Dendritic cell treated with granulocyte-macrophage colony-stimulating factor and Interleukin-4, amounts not matched to agents 40 ng/mL and 50 ng/mL, for 4 days (primary cell): Measurements from ENCODE around the gene ABCG4.

Source experiments
- H3K27ac Mint-ChIP-seq: one replicate; pipeline ENCODE4 v1.8.0; 2022; ENCODE audit warnings: mild to moderate bottlenecking, mixed read lengths
- H3K27me3 Mint-ChIP-seq: one replicate; pipeline ENCODE4 v1.8.0; 2022; ENCODE audit warnings: mild to moderate bottlenecking, mixed read lengths
- H3K36me3 Mint-ChIP-seq: one replicate; pipeline ENCODE4 v1.8.0; 2022; ENCODE audit warnings: low read depth, mixed read lengths
- H3K4me1 Mint-ChIP-seq: one replicate; pipeline ENCODE4 v1.8.0; 2022; ENCODE audit warnings: low read depth, mixed read lengths
- H3K4me3 Mint-ChIP-seq: one replicate; pipeline ENCODE4 v1.8.0; 2022; ENCODE audit warnings: mild to moderate bottlenecking, moderate library complexity, mixed read lengths
- H3K9me3 Mint-ChIP-seq: one replicate; pipeline ENCODE4 v1.8.0; 2022; ENCODE audit warnings: mixed read lengths
- intact Hi-C: fragments of 100-400 bp; cut with micrococcal nuclease; formaldehyde crosslinking; loops from one replicate; pipeline ENCODE4 v1.15.0; 2022

ABCG4 gene

DNA sequence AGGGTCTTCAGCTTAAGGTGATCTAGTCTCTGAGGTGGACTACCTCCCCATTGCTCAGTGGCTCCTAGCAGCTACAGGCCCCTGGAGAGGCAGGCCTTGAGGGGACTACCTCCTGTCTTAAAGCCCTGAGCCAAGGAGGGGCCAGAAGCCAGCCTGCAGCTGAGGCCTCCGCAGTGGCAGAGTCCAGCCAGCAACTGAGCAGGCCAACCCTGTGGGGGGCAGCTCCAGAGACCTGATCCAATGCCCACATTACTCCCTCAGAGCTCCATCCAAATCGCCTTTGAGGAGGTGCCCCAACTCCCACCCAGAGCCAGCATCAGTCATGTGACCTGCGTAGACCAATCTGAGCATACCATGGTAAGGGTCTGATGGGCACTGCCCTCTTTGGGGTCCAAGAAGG lies 39.0 kb upstream of the ABCG4 start:
- intact Hi-C loops = loop anchor here (5.0 kb wide), 1 partner anchor 97 kb away; the partner anchor contains the start of gene CBL
- Mint-ChIP-seq H3K4me1 (peaks cover 77% of the 10 kb centered on the region), H3K27ac (no peak overlapping the region), H3K9me3 (no peaks in the 10 kb centered on the region), H3K36me3 (peaks cover 77% of the 10 kb centered on the region), H3K27me3 (no peaks in the 10 kb centered on the region), H3K4me3 (no peak overlapping the region)

DNA sequence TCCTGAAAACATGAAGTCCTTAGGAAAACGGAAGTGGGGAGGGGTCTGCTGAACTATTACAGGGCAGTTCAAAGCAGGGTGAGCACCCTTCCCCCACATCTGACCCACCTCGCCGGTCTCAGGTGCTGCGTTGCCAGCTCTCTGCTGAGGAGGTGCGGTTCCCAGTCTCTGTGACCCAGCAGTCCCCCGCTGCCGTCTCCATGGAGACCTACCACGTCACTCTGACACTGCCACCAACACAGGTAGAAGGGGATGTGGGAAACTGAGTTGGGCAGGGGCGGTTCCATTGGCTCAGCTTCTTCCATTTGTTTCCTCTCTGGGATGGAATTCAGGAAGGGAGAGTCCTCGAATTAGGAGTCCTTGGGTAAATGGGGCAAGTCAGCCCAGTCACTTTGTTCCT lies 38.4 kb upstream of the ABCG4 start:
- no peak overlapping the region for H3K4me3 Mint-ChIP-seq
- H3K27ac Mint-ChIP-seq = peak overlapping the region; percentile 42
- peaks cover 74% of the 10 kb centered on the region for H3K4me1 Mint-ChIP-seq
- no peaks in the 10 kb centered on the region for H3K9me3 Mint-ChIP-seq
- intact Hi-C loops = no loop called here
- H3K36me3 Mint-ChIP-seq = peaks cover 83% of the 10 kb centered on the region
- no peaks in the 10 kb centered on the region for H3K27me3 Mint-ChIP-seq

DNA sequence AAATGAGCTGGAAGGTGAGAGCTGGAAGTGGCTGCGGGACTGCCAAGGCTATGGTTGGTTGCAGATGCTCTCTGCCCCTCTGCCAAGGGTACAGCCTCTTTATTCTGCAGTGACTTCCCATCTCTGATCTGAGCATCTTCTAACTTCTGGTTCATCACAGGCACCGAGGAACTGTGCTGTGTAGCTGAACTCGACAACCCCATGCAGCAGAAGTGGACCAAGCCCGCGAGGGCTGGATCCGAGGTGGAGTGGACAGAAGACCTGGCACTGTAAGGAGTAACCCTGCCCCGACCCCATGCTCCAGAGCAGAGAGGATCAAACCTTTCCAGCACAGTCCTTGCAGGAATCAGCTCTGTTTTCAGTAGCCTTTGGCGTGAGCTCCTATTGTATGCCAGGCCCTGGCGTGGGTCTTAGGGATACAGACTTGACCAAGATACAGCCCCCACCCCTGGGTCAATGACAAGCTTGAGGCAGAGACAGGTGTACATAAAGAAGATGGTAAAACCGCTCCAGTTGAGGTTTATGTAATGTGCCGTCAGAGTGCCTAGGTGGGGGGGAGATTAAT lies 37.4 kb upstream of the ABCG4 start:
- no peaks in the 10 kb centered on the region for H3K27me3 Mint-ChIP-seq
- peaks cover 74% of the 10 kb centered on the region for H3K4me1 Mint-ChIP-seq
- H3K9me3 Mint-ChIP-seq = no peaks in the 10 kb centered on the region
- peaks cover 93% of the 10 kb centered on the region for H3K36me3 Mint-ChIP-seq
- intact Hi-C loops = no loop called here
- H3K27ac Mint-ChIP-seq = peak overlapping the region; percentile 42
- H3K4me3 Mint-ChIP-seq = no peak overlapping the region

DNA sequence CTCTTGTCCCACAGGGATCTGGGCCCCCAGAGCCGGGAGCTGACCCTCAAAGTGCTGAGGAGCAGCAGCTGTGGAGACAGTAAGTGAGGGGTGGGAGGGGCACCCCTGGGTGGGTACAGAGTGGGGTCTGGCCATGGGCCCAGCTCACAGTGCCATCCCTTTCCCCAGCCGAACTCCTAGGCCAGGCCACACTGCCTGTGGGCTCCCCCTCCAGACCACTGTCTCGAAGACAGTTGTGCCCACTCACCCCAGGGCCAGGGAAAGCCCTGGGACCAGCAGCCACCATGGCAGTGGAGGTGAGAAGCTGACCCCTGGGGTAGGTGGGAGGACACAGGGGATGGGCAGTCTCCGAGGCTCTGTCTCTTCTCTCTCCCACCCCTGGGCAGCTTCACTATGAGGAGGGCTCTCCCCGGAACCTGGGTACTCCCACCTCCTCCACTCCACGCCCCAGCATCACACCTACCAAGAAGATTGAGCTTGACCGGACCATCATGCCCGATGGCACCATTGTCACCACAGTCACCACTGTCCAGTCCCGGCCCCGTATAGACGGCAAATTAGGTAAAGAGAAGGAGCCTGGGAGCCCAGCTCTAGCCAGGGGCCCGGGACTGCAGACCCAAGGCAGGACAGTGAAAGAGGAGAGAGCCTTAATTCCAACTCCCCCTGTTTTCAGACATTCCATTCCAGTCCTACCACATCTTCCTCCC lies 36.4 kb upstream of the ABCG4 start:
- Mint-ChIP-seq H3K27ac (peak overlapping the region; percentile 11), H3K36me3 (peaks cover 94% of the 10 kb centered on the region), H3K4me3 (no peak overlapping the region), H3K27me3 (no peaks in the 10 kb centered on the region), H3K4me1 (peaks cover 78% of the 10 kb centered on the region), H3K9me3 (no peaks in the 10 kb centered on the region)
- intact Hi-C loops = no loop called here

DNA sequence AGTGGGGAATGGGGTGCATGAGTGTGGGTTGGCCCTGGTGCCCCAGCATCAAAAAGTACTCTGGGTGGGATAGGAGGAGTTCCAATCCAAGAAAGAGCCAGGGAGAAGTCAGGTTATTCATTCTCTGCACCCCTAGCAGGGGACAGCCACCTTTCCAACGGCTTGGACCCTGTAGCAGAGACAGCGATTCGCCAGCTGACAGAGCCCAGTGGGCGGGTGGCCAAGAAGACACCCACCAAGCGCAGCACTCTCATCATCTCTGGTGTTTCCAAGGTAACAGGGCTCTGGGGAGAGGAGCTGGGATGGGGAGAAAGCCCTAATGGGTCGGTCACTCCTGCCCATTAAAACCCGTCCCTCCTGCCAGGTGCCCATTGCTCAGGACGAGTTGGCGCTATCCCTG lies 35.1 kb upstream of the ABCG4 start:
- Mint-ChIP-seq H3K9me3 (no peaks in the 10 kb centered on the region), H3K4me1 (peaks cover 74% of the 10 kb centered on the region), H3K27ac (peak overlapping the region; percentile 97), H3K36me3 (peaks cover 95% of the 10 kb centered on the region), H3K27me3 (no peaks in the 10 kb centered on the region), H3K4me3 (no peak overlapping the region)
- intact Hi-C loops = no loop called here

DNA sequence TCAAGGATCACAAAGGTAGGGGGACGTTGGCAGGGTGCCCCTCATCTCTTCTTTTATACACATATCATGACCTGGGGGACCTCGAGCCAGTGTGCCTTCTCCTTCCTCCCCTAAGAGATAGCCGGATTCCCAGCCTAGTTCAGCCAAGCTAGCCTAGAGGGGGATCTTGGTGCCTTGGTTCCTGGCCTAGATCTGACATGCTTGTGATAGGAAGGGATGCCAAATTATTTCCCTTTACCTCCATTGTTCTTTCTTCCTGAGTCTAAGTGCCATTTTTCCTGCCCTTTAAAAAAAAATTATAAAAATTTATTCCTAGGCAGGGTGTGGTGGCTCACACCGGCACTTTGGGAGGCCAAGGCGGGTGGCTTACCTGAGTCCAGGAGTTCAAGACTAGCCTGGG lies 34.5 kb upstream of the ABCG4 start:
- Mint-ChIP-seq H3K9me3 (no peaks in the 10 kb centered on the region), H3K4me3 (no peak overlapping the region), H3K4me1 (peaks cover 67% of the 10 kb centered on the region), H3K36me3 (peaks cover 89% of the 10 kb centered on the region), H3K27ac (peak overlapping the region; percentile 97), H3K27me3 (no peaks in the 10 kb centered on the region)
- intact Hi-C loops = no loop called here

DNA sequence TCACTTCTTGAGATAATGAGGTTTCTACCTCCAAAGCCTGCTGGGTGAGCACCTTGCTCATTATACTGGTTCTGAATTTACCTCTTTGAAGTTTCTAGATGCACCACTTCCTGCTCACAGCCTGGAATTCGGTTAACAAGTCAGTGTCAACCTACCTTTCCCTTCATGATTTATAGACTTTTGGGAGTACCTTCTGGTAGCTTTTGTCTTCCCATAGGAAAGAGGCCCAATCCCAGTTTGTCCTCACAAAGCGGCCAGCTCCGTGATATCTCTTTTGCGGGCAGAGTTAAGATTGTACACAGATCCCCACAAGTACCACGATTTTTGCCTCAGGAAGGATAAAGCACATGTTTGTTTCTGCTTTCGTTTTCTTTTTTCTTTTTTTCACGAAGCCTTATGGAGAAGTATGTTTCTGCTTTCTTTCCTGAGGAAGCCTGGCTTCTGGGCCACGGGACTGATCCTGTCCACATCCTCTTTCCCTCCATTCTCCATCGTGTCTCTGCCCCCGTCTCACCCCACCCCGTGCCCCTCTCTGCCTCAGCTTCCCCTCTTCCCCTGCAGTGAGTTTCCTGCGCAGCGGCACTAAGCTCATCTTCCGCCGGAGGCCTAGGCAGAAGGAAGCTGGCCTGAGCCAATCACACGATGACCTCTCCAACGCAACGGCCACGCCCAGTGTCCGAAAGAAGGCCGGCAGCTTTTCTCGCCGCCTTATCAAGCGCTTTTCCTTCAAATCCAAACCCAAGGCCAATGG lies 33.2 kb upstream of the ABCG4 start:
- intact Hi-C loops = loop anchor here (1.0 kb wide), 1 partner anchor 7 kb away; no protein-coding TSS in a partner anchor
- Mint-ChIP-seq H3K4me1 (peaks cover 62% of the 10 kb centered on the region), H3K36me3 (peaks cover 78% of the 10 kb centered on the region), H3K27me3 (no peaks in the 10 kb centered on the region), H3K4me3 (peak overlapping the region; percentile 80), H3K9me3 (no peaks in the 10 kb centered on the region), H3K27ac (peak overlapping the region; percentile 97)

DNA sequence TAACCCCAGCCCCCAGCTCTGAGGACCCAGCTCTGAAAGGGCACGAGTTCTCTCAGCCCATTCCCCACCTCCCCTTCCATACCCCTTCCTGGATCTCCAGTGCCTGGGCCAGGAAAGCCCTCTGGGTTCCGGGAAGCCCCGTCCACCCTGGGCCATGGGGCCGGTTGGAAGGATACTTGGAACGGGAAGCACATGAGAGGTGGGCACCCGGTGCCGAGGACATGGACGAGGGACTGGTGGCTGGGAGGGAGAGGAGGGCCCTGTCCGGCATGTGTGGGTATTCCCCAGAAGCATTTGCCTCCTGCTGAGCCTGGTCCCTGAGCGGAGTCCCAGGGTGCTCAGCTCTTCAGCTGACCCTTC lies 32.6 kb upstream of the ABCG4 start:
- H3K9me3 Mint-ChIP-seq = no peaks in the 10 kb centered on the region
- peak overlapping the region; percentile 80 for H3K4me3 Mint-ChIP-seq
- intact Hi-C loops = loop anchor here (1.0 kb wide), 1 partner anchor 8 kb away; no protein-coding TSS in a partner anchor
- H3K4me1 Mint-ChIP-seq = peaks cover 60% of the 10 kb centered on the region
- no peaks in the 10 kb centered on the region for H3K27me3 Mint-ChIP-seq
- peak overlapping the region; percentile 97 for H3K27ac Mint-ChIP-seq
- peaks cover 73% of the 10 kb centered on the region for H3K36me3 Mint-ChIP-seq

DNA sequence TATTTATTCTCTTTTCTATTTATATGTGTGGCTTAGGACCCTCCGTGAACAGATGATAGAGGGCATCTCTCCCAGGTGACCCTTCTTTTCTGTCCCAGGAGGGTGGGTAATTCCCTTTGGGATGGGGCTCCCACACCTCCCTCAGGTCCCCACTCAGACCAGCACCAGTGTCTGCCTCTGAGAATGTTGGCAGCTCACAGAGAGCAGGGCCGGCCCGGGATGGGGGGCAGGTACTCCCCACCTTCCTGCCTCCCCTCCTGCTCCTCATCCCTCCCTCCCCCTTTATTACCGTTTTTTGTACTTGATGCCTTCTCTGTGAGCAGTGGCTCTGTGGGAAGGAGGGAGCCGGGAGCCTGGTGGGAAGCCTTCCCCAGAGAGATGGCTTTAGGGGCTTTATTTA lies 32.3 kb upstream of the ABCG4 start:
- intact Hi-C loops = loop anchor here (1.0 kb wide), 1 partner anchor 8 kb away; no protein-coding TSS in a partner anchor
- Mint-ChIP-seq H3K4me3 (peak overlapping the region; percentile 80), H3K36me3 (peaks cover 72% of the 10 kb centered on the region), H3K4me1 (peaks cover 56% of the 10 kb centered on the region), H3K27ac (peak overlapping the region; percentile 97), H3K9me3 (no peaks in the 10 kb centered on the region), H3K27me3 (no peaks in the 10 kb centered on the region)

DNA sequence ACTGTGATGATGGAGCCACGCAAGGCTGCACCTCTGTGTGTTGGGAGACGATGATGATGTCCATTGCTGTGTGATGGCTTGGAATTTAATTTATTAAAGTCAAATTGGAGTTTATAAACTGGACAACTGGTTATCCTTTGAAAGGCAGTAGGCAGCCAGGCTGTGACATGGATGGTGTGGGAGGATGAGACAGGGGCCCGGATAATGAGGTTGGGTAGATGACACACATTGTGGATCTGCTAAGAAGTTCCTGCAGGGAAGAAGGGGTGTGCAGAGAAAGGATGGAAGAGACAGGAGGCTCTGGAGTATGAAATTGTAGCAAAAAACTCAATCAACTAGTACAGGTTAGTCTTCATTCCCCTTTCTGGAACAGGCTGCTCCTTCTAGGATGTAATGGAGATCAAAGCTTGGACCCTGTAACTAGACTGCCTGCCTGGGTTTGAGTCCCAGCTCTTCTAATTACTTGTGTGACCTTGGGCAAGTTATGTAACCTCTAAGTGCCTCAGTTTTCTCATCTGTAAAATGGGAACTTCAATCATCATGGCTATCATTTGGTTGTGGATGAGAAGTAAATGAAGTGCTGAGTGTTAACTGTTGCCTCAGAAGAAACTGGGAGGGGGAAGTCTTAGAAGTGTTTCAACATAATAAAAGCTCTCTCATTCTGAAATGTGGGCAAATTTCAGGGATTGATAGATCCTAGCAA lies 31.7 kb upstream of the ABCG4 start:
- intact Hi-C loops = no loop called here
- Mint-ChIP-seq H3K4me1 (peaks cover 62% of the 10 kb centered on the region), H3K27ac (peak overlapping the region; percentile 97), H3K27me3 (no peaks in the 10 kb centered on the region), H3K36me3 (peaks cover 72% of the 10 kb centered on the region), H3K9me3 (no peaks in the 10 kb centered on the region), H3K4me3 (peak overlapping the region; percentile 80)

DNA sequence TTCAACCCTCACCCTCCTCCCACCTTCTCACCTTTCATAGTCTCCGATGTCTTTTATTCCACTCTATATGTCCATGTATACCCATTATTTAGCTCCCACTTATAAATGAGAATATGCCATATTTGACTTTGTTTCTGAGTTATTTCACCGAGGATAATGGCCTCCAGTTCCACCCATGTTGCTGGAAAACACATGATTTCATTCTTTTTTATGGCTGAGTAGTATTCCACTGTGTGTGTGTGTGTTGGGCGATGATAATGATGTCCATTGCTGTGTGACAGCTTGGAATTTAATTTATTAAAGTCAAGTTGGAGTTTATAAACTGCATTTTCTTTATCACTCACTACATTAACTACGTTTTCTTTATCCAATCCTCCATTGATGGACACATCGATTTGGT lies 30.6 kb upstream of the ABCG4 start:
- no peak overlapping the region for H3K4me3 Mint-ChIP-seq
- no peaks in the 10 kb centered on the region for H3K27me3 Mint-ChIP-seq
- no peak overlapping the region for H3K27ac Mint-ChIP-seq

DNA sequence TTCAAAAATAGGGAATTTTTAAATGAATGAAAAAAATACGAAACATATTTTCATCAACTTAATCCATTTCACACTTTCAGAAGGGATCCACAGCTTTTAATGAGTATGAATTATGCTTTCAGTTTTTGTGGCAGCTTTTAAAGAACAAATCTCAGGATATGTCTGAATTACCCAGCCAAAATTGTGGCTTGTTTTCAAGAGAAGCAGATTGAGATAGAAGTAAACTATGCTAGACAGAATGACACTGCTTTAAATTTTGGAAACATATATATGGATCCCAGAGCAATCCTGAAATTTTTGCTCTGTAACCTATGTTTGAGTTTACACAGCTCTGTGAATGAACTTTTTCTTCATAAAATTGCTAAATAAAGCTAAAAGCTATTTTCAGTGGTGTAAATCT lies 29.9 kb upstream of the ABCG4 start:
- Mint-ChIP-seq H3K27ac (no peak overlapping the region), H3K27me3 (no peaks in the 10 kb centered on the region), H3K9me3 (no peaks in the 10 kb centered on the region), H3K4me3 (no peak overlapping the region), H3K4me1 (peaks cover 58% of the 10 kb centered on the region), H3K36me3 (peaks cover 64% of the 10 kb centered on the region)
- intact Hi-C loops = no loop called here

More for the DNA sequence above, 30.6 kb upstream of the ABCG4 start:
- Mint-ChIP-seq H3K36me3 (peaks cover 64% of the 10 kb centered on the region), H3K4me1 (peaks cover 63% of the 10 kb centered on the region), H3K9me3 (no peaks in the 10 kb centered on the region)
- intact Hi-C loops = no loop called here

DNA sequence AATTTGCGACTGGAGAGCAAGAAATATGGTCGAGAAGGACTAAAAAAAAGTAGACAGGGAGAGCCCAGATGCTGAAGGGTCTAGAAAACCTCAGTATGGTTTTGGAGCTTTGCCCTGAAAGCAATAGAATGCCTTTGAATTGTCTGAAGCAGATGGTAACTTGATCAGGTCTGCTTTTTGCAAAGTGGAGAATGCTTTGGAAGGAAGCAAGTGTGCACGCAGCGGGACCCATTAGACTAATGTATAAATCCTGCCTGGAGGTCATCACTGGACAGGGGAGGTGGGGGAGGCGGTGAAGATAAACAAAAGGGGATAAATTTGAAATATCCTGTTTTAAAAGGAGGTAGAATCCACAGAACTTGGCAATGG lies 28.2 kb upstream of the ABCG4 start:
- peak overlapping the region; percentile 87 for H3K27ac Mint-ChIP-seq
- H3K36me3 Mint-ChIP-seq = peaks cover 56% of the 10 kb centered on the region
- no peaks in the 10 kb centered on the region for H3K9me3 Mint-ChIP-seq
- intact Hi-C loops = loop anchor here (2.0 kb wide), 1 partner anchor 14 kb away; the partner anchor contains the start of gene C2CD2L
- H3K4me3 Mint-ChIP-seq = peak overlapping the region; percentile 92
- H3K27me3 Mint-ChIP-seq = no peaks in the 10 kb centered on the region
- peaks cover 49% of the 10 kb centered on the region for H3K4me1 Mint-ChIP-seq
